Stimulated activated CD8-positive, alpha-beta memory T cell treated with anti-CD3 and anti-CD28 coated beads, Interleukin-7, amount 100 ng/mL, for 48 hours (primary cell): ENCODE measurements around the gene SRPX2.
"Not testable (repeated sequence)": the region's sequence is repeated elsewhere in the genome, so short reads cannot be mapped to it uniquely, and the experiment has no call there.

Experiments used
- DNase-seq, 2 donors: peaks; one replicate each; pipeline ENCODE4 v3.0.0-alpha.2; 2020; ENCODE audit warnings: low read depth in 1 of 2; ENCODE audit errors: extremely low read depth in 1 of 2

SRPX2 gene

GRCh38 chrX:100695991-100696390 is 52.0 kb downstream of the SRPX2 start:
- no peak for DNase-seq

GRCh38 chrX:100696699-100697351 is 52.8 kb downstream of the SRPX2 start:
- no peak for DNase-seq

- no peak for DNase-seq
These were observed 54.6 kb downstream of the SRPX2 start for GRCh38 chrX:100698551-100698950.

- DNase-seq = no peak
These were observed 56.8 kb downstream of the SRPX2 start for GRCh38 chrX:100700809-100701208.

- no peak for DNase-seq
These were observed 60.7 kb downstream of the SRPX2 start for GRCh38 chrX:100704581-100705203.

GRCh38 chrX:100710816-100711215 is 66.8 kb downstream of the SRPX2 start:
- DNase-seq = no peak

GRCh38 chrX:100717363-100717762 is 73.4 kb downstream of the SRPX2 start:
- no peak for DNase-seq

GRCh38 chrX:100719139-100719538 is 75.1 kb downstream of the SRPX2 start:
- no peak for DNase-seq

- no peak for DNase-seq
These were observed 76.3 kb downstream of the SRPX2 start for GRCh38 chrX:100720301-100720700.

GRCh38 chrX:100721328-100721727 is 77.3 kb downstream of the SRPX2 start:
- no peak for DNase-seq

- not testable (repeated sequence) for DNase-seq
These were observed 80.0 kb downstream of the SRPX2 start for GRCh38 chrX:100724006-100724405.
